ENCODE measurements around the gene BEGAIN. TPM values are rescaled to one million over a fixed set of nuclear protein-coding genes. Genes with fewer than 3 reads are reported as not detected.

Gene BEGAIN
- total and polyA plus RNA-seq, 2 donors from 2014 or later: 0.52 to 1.4 TPM

- peaks cover 0 to 11% (median 7%) of the 10 kb centered on the region in 3 donors for H3K4me1 ChIP-seq (ENCODE audit: control insufficient read depth in 2 of 3, insufficient read depth in 2 of 3, low read depth in 1 of 3, low read length in 3 of 3)
- H3K36me3 ChIP-seq (ENCODE audit: control insufficient read depth in 2 of 3, insufficient read depth in 3 of 3, low read length in 3 of 3): no peaks in the 10 kb centered on the region
- H3K27me3 ChIP-seq (ENCODE audit: control insufficient read depth, insufficient read depth, low read length): no peaks in the 10 kb centered on the region
- FAIRE-seq (no peak), DNase-seq (peak in 2 of 5 donors; percentile 23 to 46)
- no peak overlapping the region for H3K4me3 ChIP-seq (ENCODE audit: low read length in 3 of 3)
- TF ChIP-seq CTCF (IDR thresholded peaks at IDR 0.05; ENCODE audit: borderline replicate concordance, extremely low read depth, insufficient read depth): no peak
- H3K27ac ChIP-seq (ENCODE audit: low read depth in 2 of 2, low read length in 2 of 2): no peak overlapping the region
- no peak overlapping the region for H3K9ac ChIP-seq (ENCODE audit: low read length in 3 of 3)
- intact Hi-C loops (cut with DNase I): no loop called here
- no peaks in the 10 kb centered on the region for H3K9me3 ChIP-seq (ENCODE audit: control insufficient read depth in 2 of 3, insufficient read depth in 1 of 3, low read length in 3 of 3)
These were observed 44.5 kb downstream of the BEGAIN start for GRCh38 chr14:100542619-100543205.

- Histone ChIP-seq H3K4me1 (ENCODE audit: control insufficient read depth in 2 of 3, insufficient read depth in 2 of 3, low read depth in 1 of 3, low read length in 3 of 3) (peaks cover 0 to 4% (median 3%) of the 10 kb centered on the region in 3 donors), H3K9ac (ENCODE audit: low read length in 3 of 3) (no peak overlapping the region), H3K9me3 (ENCODE audit: control insufficient read depth in 2 of 3, insufficient read depth in 1 of 3, low read length in 3 of 3) (no peaks in the 10 kb centered on the region), H3K36me3 (ENCODE audit: control insufficient read depth in 2 of 3, insufficient read depth in 3 of 3, low read length in 3 of 3) (no peaks in the 10 kb centered on the region), H3K27ac (ENCODE audit: low read depth in 2 of 2, low read length in 2 of 2) (no peak overlapping the region), H3K4me3 (ENCODE audit: low read length in 3 of 3) (no peak overlapping the region), H3K27me3 (ENCODE audit: control insufficient read depth, insufficient read depth, low read length) (no peaks in the 10 kb centered on the region)
- no peak for FAIRE-seq
- intact Hi-C loops (cut with DNase I): no loop called here
- DNase-seq: peak in 2 of 5 donors; percentile 34 to 66
- no peak for TF ChIP-seq CTCF (IDR thresholded peaks at IDR 0.05; ENCODE audit: borderline replicate concordance, extremely low read depth, insufficient read depth)
These were observed 45.3 kb downstream of the BEGAIN start for GRCh38 chr14:100541621-100542560.

GRCh38 chr14:100540926-100541620 is 46.1 kb downstream of the BEGAIN start:
- intact Hi-C loops (cut with DNase I): no loop called here
- Histone ChIP-seq H3K27ac (ENCODE audit: low read depth in 2 of 2, low read length in 2 of 2) (no peak overlapping the region), H3K27me3 (ENCODE audit: control insufficient read depth, insufficient read depth, low read length) (no peaks in the 10 kb centered on the region), H3K9me3 (ENCODE audit: control insufficient read depth in 2 of 3, insufficient read depth in 1 of 3, low read length in 3 of 3) (no peaks in the 10 kb centered on the region), H3K36me3 (ENCODE audit: control insufficient read depth in 2 of 3, insufficient read depth in 3 of 3, low read length in 3 of 3) (no peaks in the 10 kb centered on the region), H3K4me3 (ENCODE audit: low read length in 3 of 3) (no peak overlapping the region), H3K9ac (ENCODE audit: low read length in 3 of 3) (no peak overlapping the region), H3K4me1 (ENCODE audit: control insufficient read depth in 2 of 3, insufficient read depth in 2 of 3, low read depth in 1 of 3, low read length in 3 of 3) (peaks cover 0 to 3% (median 0%) of the 10 kb centered on the region in 3 donors)
- no peak for FAIRE-seq
- DNase-seq: peak in 2 of 5 donors; percentile 34 to 51
- TF ChIP-seq CTCF (IDR thresholded peaks at IDR 0.05; ENCODE audit: borderline replicate concordance, extremely low read depth, insufficient read depth): no peak

Data from kidney (tissue), 14 donors.